PC-9 (cell line): ENCODE data around the gene RAX. TPM values are rescaled to one million over a fixed set of nuclear protein-coding genes. Genes with fewer than 3 reads are reported as not detected.

Experiments used
- Bru-seq: library from RNA; stranded (reverse); fragments of 400-500 nt; gene quantifications from one replicate; lab custom pipeline; 2021; lab: Mats Ljungman, UMichigan
- BruChase-seq, 2 experiments: library from RNA; stranded (reverse); fragments of 400-500 nt; gene quantifications; one replicate each; lab custom pipeline; 2021; lab: Mats Ljungman, UMichigan
- BruUV-seq: library from RNA; stranded (reverse); fragments of 400-500 nt; replicated peaks from 2 replicates; lab custom pipeline; 2021; lab: Mats Ljungman, UMichigan
- CTCF ChIA-PET: fragments of 300-600 bp; sonication (Branson Sonifier 250); formaldehyde crosslinking; loops from one replicate; lab custom pipeline; 2022; ENCODE audit warnings: antibody characterized with exemption; lab: Charles Lee
- POLR2A ChIA-PET: fragments of 300-600 bp; sonication (Branson Sonifier 250); formaldehyde crosslinking; loops from one replicate; lab custom pipeline; 2022; ENCODE audit warnings: antibody characterized with exemption; ENCODE audit not compliant: unreplicated experiment; lab: Charles Lee
- DNase-seq, 2 experiments: peaks; one replicate each; pipeline versions ENCODE4 v3.0.0 to v3.0.0-alpha.2; 2015 to 2022; ENCODE audit warnings: mixed read lengths in 1 of 2
- H2AFZ ChIP-seq: fragments of 200-600 bp; sonication (generic); 2 replicates; pipeline ENCODE4 v1.8.1; 2017; ENCODE audit warnings: antibody characterized with exemption
- H3F3A ChIP-seq: fragments of 200-600 bp; sonication (generic); 2 replicates; pipeline ENCODE4 v1.8.1; 2017; ENCODE audit warnings: antibody characterized with exemption, mild to moderate bottlenecking, low read depth; ENCODE audit not compliant: insufficient read depth
- H3K27ac ChIP-seq: fragments of 200-600 bp; sonication (generic); 2 replicates; pipeline ENCODE4 v1.6.1; 2016; ENCODE audit warnings: mixed run types
- H3K27me3 ChIP-seq: fragments of 200-600 bp; sonication (generic); 2 replicates; pipeline ENCODE4 v1.6.1; 2016; ENCODE audit warnings: low read depth, mixed run types; ENCODE audit not compliant: insufficient read depth
- H3K36me3 ChIP-seq: fragments of 200-600 bp; sonication (generic); 2 replicates; pipeline ENCODE4 v1.6.1; 2016; ENCODE audit warnings: low read depth, mixed run types
- H3K4me1 ChIP-seq: fragments of 200-600 bp; sonication (generic); replicated peaks from 2 replicates; pipeline ENCODE4 v1.6.1; 2016; ENCODE audit warnings: mixed run types; ENCODE audit not compliant: insufficient read depth
- H3K4me2 ChIP-seq: fragments of 200-600 bp; sonication (generic); 2 replicates; pipeline ENCODE4 v1.6.1; 2017; ENCODE audit warnings: mixed run types
- H3K4me3 ChIP-seq: fragments of 200-600 bp; sonication (generic); 2 replicates; pipeline ENCODE4 v1.6.1; 2016; ENCODE audit warnings: mixed run types
- H3K79me2 ChIP-seq: fragments of 200-600 bp; sonication (generic); 2 replicates; pipeline ENCODE4 v1.6.1; 2017; ENCODE audit warnings: low read depth, mixed run types
- H3K9me2 ChIP-seq: fragments of 200-600 bp; sonication (generic); 2 replicates; pipeline ENCODE4 v1.8.1; 2017; ENCODE audit warnings: mild to moderate bottlenecking; ENCODE audit not compliant: insufficient read depth
- H3K9me3 ChIP-seq: fragments of 200-600 bp; sonication (generic); 2 replicates; pipeline ENCODE4 v1.8.1; 2016; ENCODE audit warnings: low read depth; ENCODE audit not compliant: insufficient read depth
- H4K20me1 ChIP-seq: fragments of 200-600 bp; sonication (generic); 2 replicates; pipeline ENCODE4 v1.8.1; 2017; ENCODE audit not compliant: insufficient read depth
- EZH2 ChIP-seq: fragments of 200-600 bp; sonication (generic); IDR thresholded peaks from 2 replicates; pipeline ENCODE4 v1.8.0; 2017; ENCODE audit warnings: antibody characterized with exemption, low read depth
- intact Hi-C: fragments of 100-400 bp; cut with micrococcal nuclease; formaldehyde crosslinking; loops from one replicate; pipeline ENCODE4 v1.10.0; 2022; ENCODE audit not compliant: unreplicated experiment
- long read RNA-seq: library from polyadenylated mRNA; stranded (forward); transcript quantifications from one replicate; pipeline ENCODE4 v2.0.0, GENCODE V29; 2022
- total RNA-seq: library from RNA; stranded (reverse); gene quantifications from 2 replicates; pipeline ENCODE4 v1.2.3, GENCODE V29; 2021
- TF ChIP-seq, protein P1 (sequence below): fragments of 200-600 bp; sonication (generic); conservative IDR thresholded peaks from 2 replicates; pipeline ENCODE4 v1.6.1; 2017; ENCODE audit warnings: mixed run types, antibody characterized with exemption, mild to moderate bottlenecking, moderate library complexity

Gene RAX
- total RNA-seq (not detected in 2 replicates), Bru-seq, nascent RNA (not detected), BruChase-seq, experiment 1, labeled RNA remaining after a 2-hour chase (not detected), BruChase-seq, experiment 2, labeled RNA remaining after a 6-hour chase (not detected)
- long read RNA-seq = 0 reads

GRCh38 chr18:59272891-59273758, at the start of gene RAX:
Gene RAX (minus strand): TSS chr18:59273454. CDS start chr18:59273206, 248 bp downstream.
- Histone ChIP-seq H3F3A (no peaks in the 10 kb centered on the region), H4K20me1 (no peaks in the 10 kb centered on the region), H3K9me2 (no peaks in the 10 kb centered on the region), H3K9me3 (no peaks in the 10 kb centered on the region), H3K4me2 (no peak within 1 kb of the TSS), H3K27ac (no peak within 1 kb of the TSS), H3K79me2 (no peaks in the 10 kb centered on the region), H3K27me3 (no peaks in the 10 kb centered on the region), H3K36me3 (no peaks in the 10 kb centered on the region), H3K4me1 (no peaks in the 10 kb centered on the region), H2AFZ (no peak within 1 kb of the TSS), H3K4me3 (no peak within 1 kb of the TSS)
- DNase-seq = no peak
- ChIA-PET CTCF (no interaction called here), POLR2A (no interaction called here)
- intact Hi-C loops = no loop called here
- BruUV-seq = no TSS peak
- TF ChIP-seq, protein P1, sequence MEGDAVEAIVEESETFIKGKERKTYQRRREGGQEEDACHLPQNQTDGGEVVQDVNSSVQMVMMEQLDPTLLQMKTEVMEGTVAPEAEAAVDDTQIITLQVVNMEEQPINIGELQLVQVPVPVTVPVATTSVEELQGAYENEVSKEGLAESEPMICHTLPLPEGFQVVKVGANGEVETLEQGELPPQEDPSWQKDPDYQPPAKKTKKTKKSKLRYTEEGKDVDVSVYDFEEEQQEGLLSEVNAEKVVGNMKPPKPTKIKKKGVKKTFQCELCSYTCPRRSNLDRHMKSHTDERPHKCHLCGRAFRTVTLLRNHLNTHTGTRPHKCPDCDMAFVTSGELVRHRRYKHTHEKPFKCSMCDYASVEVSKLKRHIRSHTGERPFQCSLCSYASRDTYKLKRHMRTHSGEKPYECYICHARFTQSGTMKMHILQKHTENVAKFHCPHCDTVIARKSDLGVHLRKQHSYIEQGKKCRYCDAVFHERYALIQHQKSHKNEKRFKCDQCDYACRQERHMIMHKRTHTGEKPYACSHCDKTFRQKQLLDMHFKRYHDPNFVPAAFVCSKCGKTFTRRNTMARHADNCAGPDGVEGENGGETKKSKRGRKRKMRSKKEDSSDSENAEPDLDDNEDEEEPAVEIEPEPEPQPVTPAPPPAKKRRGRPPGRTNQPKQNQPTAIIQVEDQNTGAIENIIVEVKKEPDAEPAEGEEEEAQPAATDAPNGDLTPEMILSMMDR = no peak
- TF ChIP-seq EZH2 = no peak

GRCh38 chr18:59318460-59319050, 45.3 kb upstream of the RAX start, which contains the start of gene CPLX4:
Gene CPLX4 (minus strand): TSS chr18:59318649. CDS start chr18:59318462, 187 bp downstream.
- Histone ChIP-seq H3K9me3 (no peaks in the 10 kb centered on the region), H3K27ac (no peak within 1 kb of the TSS), H3K79me2 (no peaks in the 10 kb centered on the region), H3K27me3 (no peaks in the 10 kb centered on the region), H3K4me3 (no peak within 1 kb of the TSS), H2AFZ (no peak within 1 kb of the TSS), H3K36me3 (no peaks in the 10 kb centered on the region), H4K20me1 (no peaks in the 10 kb centered on the region), H3F3A (no peaks in the 10 kb centered on the region), H3K4me1 (no peaks in the 10 kb centered on the region), H3K9me2 (no peaks in the 10 kb centered on the region), H3K4me2 (no peak within 1 kb of the TSS)
- intact Hi-C loops = no loop called here
- ChIA-PET CTCF (interaction anchor here (0.6 kb wide), 1 partner anchor 85 kb away, joined by 9 read pairs; no protein-coding TSS in a partner anchor), POLR2A (no interaction called here)
- no peak for DNase-seq
- TF ChIP-seq EZH2 = no peak
- TF ChIP-seq, protein P1 = no peak
- no TSS peak for BruUV-seq

- Histone ChIP-seq H2AFZ (no peak overlapping the region), H3F3A (no peaks in the 10 kb centered on the region), H3K4me2 (no peak overlapping the region), H3K4me1 (no peaks in the 10 kb centered on the region), H3K27me3 (no peaks in the 10 kb centered on the region), H4K20me1 (no peaks in the 10 kb centered on the region), H3K36me3 (no peaks in the 10 kb centered on the region), H3K9me2 (no peaks in the 10 kb centered on the region), H3K9me3 (no peaks in the 10 kb centered on the region), H3K27ac (no peak overlapping the region), H3K4me3 (no peak overlapping the region), H3K79me2 (no peaks in the 10 kb centered on the region)
- intact Hi-C loops = no loop called here
- TF ChIP-seq EZH2 = no peak
- TF ChIP-seq, protein P1 = no peak
- peak in 1 of 2 experiments; percentile 47 for DNase-seq
- BruUV-seq = no TSS peak
- POLR2A ChIA-PET = no interaction called here
- CTCF ChIA-PET = no interaction called here
Observed at GRCh38 chr18:59311631-59312030, 38.4 kb upstream of the RAX start.
